NCI-H128 (cell line): ENCODE measurements around the gene CARM1.
A peak's percentile ranks its signal among the peaks of the same experiment; 100 is the strongest.
"Not testable (repeated sequence)": the region's sequence is repeated elsewhere in the genome, so short reads cannot be mapped to it uniquely, and the experiment has no call there.

Experiments used
- DNase-seq: peaks from one replicate; lab custom pipeline; 2025; ENCODE audit not compliant: unreplicated experiment; lab: John Stamatoyannopoulos, UW

CARM1 gene

GRCh38 chr19:10870955-10871603 is at the start of gene CARM1:
Gene CARM1 (plus strand): TSS chr19:10871553. CDS start chr19:10871703, 150 bp downstream.
- peak; percentile 94 for DNase-seq

- DNase-seq, result no peak
Observed at GRCh38 chr19:10823690-10824089, 47.7 kb upstream of the CARM1 start.

GRCh38 chr19:10826231-10826630 is 45.1 kb upstream of the CARM1 start:
- no peak for DNase-seq

GRCh38 chr19:10826846-10827245 is 44.5 kb upstream of the CARM1 start:
- no peak for DNase-seq

- no peak for DNase-seq
Observed at GRCh38 chr19:10828981-10829821, 42.2 kb upstream of the CARM1 start.

GRCh38 chr19:10829967-10830366 is 41.4 kb upstream of the CARM1 start:
- no peak for DNase-seq

GRCh38 chr19:10830370-10830769 is 41.0 kb upstream of the CARM1 start:
- DNase-seq, result no peak

- DNase-seq, result no peak
Observed at GRCh38 chr19:10830931-10831779, 40.2 kb upstream of the CARM1 start.

GRCh38 chr19:10831987-10832938 is 39.1 kb upstream of the CARM1 start:
- DNase-seq, result no peak

GRCh38 chr19:10832939-10833296 is 38.4 kb upstream of the CARM1 start:
- no peak for DNase-seq

- no peak for DNase-seq
Observed at GRCh38 chr19:10835089-10835753, 36.1 kb upstream of the CARM1 start.

- peak; percentile 99 for DNase-seq
Observed at GRCh38 chr19:10835754-10836478, 35.4 kb upstream of the CARM1 start, which contains the start of gene TMED1. Gene TMED1 (minus strand): TSS chr19:10836212. CDS start chr19:10836191, 21 bp downstream.

GRCh38 chr19:10836479-10837330 is 34.6 kb upstream of the CARM1 start:
- DNase-seq, result peak; percentile 84

- DNase-seq, result not testable (repeated sequence)
Observed at GRCh38 chr19:10837649-10838048, 33.7 kb upstream of the CARM1 start.

GRCh38 chr19:10838377-10838776 is 33.0 kb upstream of the CARM1 start:
- DNase-seq, result no peak

- no peak for DNase-seq
Observed at GRCh38 chr19:10839114-10840050, 32.0 kb upstream of the CARM1 start.

GRCh38 chr19:10842788-10843187 is 28.6 kb upstream of the CARM1 start:
- no peak for DNase-seq
